A673 (cell line): ENCODE measurements around the gene PPP1R2B.

Source experiments
- EZH2 ChIP-seq: fragments of 200-600 bp; sonication (generic); IDR thresholded peaks from 2 replicates; pipeline ENCODE4 v1.6.1; 2017; ENCODE audit warnings: borderline replicate concordance, low read depth, mild to moderate bottlenecking, mixed read lengths, antibody characterized with exemption, low read length; ENCODE audit not compliant: poor library complexity, severe bottlenecking
- TF ChIP-seq, protein P1 (sequence below): fragments of 300-800, 200-600 bp; sonication (generic); conservative IDR thresholded peaks from 2 replicates; pipeline ENCODE4 v1.5.1; 2017; ENCODE audit warnings: low read depth, mild to moderate bottlenecking, antibody characterized with exemption, low read length, moderate library complexity, mixed read lengths

DNA sequence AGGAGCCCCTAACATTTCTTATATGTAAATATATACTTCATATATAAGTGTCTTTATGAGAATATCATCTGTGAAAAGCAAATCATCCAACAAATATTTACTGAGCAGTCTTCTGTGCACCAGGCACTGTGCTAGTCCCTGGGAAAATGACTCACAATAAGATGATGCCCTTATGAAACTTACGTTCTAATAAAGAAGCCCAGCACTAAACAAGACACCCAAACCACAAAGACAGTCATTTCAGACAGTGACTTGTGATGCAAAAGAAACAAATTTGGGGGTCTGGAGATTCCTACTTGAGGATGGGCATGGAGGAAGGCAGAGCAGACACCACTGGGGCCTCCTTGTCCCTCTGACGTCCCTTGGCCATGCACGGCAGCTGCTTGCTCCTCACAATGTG is 30.6 kb upstream of the PPP1R2B start:
- TF ChIP-seq, protein P1, sequence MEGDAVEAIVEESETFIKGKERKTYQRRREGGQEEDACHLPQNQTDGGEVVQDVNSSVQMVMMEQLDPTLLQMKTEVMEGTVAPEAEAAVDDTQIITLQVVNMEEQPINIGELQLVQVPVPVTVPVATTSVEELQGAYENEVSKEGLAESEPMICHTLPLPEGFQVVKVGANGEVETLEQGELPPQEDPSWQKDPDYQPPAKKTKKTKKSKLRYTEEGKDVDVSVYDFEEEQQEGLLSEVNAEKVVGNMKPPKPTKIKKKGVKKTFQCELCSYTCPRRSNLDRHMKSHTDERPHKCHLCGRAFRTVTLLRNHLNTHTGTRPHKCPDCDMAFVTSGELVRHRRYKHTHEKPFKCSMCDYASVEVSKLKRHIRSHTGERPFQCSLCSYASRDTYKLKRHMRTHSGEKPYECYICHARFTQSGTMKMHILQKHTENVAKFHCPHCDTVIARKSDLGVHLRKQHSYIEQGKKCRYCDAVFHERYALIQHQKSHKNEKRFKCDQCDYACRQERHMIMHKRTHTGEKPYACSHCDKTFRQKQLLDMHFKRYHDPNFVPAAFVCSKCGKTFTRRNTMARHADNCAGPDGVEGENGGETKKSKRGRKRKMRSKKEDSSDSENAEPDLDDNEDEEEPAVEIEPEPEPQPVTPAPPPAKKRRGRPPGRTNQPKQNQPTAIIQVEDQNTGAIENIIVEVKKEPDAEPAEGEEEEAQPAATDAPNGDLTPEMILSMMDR: no peak
- no peak for TF ChIP-seq EZH2
